Fibroblast of the conjunctiva (primary cell): Measurements from ENCODE around the gene KLF15.

Source experiments
- DNase-seq: peaks from one replicate; pipeline ENCODE4 v3.0.0-alpha.2; 2010; ENCODE audit warnings: low read depth

Gene KLF15

DNA sequence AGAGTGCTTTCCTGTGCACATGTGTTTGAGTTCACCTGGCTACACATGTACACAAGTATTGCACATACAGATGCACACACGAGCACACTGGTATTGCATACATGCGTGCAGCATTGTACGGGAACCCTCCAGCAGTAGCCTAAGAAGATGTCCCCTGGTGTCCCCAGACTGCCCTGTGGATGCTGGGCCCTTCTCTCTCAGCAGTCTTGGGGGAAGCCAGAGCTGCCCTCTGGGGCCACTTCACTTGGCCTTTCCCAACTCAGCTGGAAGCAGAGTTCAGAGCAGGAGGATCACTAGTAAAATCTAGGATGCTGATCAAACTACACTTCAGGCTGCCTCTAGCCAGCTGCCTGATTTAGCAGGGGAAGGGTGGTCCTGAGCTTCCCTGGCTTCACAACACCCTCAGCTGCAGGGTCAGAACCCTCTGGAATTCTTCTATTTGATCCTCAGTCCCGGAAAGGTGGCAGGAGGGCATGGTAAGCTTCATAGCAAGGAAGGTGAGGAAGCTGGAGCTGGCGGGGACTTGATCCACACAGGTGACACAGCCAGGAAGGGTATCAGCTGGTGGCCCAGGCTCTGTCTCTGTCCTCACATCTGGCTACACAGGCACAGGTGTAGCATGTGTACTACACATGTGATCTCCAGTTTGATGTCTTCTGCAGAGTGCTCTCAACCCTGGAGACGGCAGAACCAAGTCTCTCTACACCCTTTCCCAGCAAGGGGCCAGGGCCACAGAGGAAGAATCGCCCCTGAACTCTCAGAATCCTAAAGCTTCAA is 36.5 kb downstream of the KLF15 start:
- DNase-seq, result no peak

DNA sequence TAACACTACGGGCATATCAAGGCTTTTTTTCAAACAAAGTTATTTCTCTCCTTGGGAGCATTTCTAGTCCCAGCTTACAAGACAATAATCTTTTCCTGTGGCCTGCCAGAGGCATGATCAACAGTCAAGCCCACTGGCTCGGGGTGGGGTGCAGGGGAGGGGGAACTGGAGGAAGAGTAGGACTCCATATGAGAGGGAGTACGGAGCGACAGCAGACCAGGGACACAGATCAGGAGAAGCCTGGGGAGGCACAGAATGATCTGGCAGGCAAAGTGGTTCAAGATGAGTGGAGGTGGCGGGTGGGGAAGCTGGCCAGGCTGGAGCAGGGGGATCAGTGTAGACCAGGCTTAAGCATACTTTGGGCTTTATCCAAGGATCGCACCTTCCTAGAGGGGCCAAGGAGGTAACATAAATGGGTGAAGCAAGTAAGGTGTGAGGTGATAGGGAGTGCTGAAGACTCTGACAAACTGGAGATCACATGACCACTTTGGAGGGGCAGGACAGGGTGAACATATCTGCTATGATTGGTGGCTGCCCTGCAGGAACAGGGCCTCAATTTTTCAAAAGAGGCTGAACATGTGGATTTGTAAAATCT is 37.4 kb downstream of the KLF15 start:
- DNase-seq, result no peak

DNA sequence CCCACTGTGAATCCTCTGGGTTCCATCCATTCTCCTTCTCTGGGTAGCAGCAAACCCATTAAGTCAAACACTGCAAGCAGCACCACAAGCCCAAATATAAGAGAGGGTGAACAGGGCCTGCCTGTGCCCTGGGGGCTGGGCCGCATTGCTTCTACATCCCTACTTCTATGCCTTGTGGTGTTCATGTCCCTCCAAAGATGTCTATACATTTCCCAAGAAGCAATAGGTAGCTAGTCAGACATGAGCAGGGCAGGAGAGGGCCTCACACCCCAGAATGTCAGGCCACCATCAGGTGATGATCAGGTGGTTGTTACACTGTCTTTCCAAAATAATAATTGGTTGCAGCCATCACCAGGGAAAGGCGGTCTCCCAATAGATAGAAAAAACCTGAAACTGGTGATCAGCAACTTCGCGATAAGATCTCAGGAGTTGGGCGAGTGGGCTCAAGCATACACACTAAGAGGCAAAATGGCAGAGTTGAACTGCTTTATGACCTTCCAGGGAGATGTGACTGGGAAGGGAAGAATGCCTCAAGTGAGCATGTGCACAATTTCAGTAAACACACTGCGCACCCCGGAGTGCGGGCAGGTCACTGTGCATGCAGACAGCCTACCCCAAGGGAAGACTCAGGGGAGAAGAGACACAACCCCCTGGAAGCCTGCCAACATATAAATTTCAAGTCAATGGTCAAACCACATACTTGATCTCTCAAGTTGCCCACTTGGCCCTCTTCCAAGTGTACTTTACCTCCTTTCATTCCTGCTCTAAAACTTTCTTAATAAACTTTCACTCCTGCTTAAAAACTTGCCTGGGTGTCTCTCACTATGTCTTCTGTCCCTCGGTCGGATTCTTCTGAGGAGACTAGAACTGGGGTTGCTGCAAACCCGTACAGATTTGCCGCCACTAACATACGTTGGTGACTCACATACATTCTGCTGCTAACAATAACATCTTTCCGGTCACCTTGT is 39.9 kb downstream of the KLF15 start:
- DNase-seq, result no peak

DNA sequence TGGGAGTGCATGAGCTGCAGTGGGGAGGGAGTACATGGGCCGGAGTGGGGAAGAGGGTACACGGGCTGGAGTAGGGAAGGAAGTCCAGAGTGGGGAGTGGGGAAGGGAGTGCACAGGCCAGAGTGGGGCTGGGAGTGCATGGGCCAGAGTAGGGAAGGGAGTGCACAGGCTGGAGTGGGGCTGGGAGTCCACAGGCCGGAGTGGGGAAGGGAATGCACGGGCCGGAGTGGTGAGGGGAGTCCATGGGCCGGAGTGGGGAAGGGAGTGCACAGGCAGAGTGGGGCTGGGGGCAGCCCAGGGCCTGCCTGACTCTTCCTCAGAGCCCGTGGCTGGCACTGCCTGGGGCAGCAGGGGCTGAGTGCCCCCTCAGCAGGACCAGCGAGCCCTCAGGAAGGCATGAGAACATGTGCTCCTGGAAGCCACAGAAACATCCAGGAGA is 40.7 kb downstream of the KLF15 start:
- DNase-seq, result no peak

DNA sequence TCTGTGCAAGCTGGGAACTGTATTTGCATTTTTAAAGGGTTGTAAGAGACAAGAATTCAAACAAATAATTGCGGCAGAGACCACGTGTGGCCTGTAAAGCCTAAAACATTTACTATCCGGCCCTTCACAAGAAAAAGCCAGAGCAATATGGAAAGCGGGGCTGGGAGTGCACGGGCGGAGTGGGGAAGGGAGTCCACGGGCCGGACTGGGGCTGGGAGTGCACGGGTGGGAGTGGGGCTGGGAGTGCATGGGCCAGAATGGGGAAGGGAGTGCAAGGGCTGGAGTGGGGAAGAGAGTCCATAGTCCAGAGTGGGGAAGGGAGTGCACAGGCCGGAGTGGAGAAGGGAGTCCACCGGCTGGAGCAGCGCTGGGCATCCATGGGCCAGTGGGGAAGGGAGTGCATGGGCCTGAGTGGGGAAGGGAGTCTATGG is 41.2 kb downstream of the KLF15 start:
- DNase-seq, result no peak

DNA sequence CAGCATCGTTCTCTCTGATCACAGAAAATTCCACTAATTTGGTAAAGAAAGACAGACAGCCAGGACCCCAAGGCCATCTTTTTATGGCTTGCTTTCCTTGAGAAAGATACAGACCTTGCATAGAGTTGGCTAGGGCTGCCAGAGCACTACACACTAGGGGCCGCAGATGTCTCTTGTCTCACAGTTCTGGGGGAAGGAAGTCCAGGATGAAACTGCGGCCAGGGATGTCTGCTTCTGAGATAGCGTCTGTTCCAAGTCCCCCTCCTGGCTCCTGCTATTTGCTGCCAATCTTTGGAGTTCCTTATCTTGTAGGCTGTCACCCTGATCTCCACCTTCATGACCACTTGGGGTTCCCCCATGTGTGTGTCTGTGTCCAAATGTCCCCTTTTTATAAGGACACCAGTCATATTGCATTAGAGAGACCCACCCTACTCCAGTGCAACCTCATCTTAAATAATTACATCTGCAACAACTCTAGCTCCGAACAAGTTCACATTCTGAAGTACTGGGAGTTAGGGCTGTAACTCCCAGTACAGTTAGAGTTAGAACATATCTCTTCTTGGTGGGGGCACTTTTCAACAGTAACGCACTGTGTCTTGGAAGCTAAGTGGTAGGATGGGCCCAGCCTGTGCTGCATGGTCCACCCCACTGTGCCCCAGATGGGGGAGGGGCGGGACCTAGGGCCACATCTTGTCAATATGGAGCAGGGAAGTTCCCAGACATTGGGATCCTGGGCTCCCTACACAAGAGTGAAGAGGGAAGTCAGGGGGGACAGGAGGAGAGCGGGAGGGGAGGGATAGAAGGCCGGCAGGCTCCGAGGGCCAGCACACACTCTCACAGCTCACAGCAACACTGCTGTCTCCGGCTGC is 42.2 kb downstream of the KLF15 start:
- no peak for DNase-seq

DNA sequence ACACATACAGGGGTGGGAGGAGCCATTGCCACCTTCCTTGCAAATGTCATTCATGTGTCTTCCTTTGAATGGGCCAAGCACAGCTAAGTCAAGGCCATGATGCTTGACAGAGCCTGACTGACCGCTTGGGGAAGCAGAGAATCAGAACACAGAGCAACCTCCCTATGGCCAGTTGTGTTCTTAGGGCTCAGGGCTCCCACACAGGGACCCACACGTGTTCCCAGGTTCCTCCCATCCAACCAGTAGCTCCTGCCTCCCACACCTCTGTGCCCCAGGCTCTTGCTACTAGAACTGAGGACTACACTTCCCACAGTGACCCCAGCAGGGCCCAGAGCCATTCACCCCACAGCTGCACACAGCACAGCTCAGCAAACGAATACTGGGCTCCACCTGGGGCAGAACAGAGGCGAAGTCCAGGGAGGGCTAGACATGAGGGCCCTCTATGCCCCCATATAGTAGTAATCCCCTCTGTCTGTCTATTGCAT is 42.9 kb downstream of the KLF15 start:
- DNase-seq, result no peak

DNA sequence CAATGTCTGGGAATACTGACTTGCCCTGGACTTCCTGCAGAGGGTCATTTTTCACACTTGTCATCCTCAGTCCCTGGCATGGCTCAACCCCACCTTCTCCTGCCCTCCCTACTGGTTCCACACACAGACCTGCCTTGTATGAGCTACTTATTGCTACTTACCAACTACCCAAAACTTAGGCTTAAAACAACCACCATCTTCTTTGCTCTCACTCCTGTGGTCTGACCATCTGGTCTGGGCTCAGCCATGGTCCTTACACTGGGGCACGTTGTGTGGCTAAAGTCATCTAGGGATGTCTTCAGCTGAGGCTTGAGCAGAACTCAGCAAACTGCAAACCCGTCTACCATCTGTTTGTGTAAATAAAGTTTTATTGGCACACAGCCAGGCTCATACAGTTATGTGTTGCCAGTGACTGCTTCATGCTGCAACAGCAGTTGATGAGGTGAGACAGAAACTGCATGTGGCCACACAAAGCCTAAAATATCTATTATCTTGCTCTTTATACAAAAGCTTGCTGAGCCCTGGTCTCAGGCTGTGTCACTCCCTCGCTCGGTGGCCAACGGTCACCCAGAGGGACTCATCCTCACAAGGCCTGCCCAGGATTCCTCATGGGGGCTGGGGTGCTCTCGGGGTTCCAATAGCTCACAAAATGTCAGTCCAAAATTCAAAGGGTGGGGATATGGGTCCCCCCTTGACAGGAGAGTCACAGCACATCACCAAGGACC is 43.5 kb downstream of the KLF15 start:
- no peak for DNase-seq

DNA sequence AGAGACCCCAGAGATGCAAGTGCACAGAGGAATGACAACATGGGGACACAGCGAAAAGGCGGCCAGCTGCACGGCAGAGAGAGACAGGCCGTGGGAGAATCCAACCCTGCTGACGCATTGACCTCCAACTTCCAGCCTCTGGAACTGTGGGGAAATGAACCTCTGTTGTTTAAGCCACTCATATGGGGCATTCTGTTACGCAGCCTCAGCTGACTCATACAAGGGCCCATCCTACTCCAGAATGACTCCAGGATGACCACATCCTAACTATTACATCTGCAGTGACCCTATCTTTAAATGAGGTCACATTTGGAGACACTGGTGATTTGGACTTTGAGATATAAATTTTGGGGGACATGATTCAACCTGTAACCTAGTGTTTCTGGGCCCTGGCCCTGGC is 44.0 kb downstream of the KLF15 start:
- no peak for DNase-seq

DNA sequence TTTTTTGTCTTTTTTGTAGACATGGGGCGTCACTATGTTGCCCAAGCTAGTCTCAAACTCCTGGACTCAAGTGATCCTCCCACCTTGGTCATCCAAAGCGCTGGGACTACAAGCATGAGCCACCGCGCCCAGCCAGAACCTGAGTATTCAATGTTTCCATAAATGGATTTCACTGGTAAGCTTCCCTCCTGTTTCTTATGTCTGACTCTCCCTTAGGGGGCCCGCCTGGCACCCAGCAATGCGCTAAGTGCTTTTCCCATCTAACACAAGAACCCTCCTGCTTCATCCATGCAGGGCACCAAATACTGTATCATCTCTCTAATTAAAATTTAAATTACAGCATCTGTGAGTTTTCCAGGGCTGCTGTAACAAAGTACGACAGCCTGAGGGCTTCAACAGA is 44.9 kb downstream of the KLF15 start:
- DNase-seq, result no peak

DNA sequence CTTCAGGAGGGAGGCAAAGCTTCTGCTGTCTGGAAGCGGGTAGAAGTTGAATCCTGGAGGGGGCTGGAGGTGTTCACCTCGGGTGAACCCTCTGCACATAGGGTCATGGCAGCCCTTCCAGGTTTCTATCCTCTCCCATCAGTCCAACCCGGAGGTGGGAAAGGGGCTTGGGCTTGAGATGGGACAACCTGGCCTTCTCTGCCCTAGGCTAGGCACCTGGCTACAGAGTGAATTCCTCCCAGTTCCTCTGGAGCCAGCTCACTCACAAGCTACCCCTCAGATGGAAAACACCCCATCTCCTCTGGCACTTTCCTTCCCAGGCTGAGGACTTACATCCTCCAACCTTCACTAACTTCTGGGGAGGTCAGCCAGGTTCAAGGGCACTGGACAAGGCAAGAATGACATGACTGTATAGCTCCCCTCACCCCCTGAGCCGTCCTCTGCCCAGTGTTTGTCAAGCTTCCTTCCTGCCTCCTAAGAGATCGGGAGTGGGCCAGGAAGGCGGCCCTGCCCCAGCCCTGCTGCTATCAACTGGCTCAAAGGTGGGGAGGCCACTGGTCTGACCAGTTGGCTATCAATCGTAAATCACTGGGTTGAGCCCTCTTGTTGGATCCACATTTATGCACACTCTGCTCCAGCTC is 45.8 kb downstream of the KLF15 start:
- DNase-seq, result no peak

DNA sequence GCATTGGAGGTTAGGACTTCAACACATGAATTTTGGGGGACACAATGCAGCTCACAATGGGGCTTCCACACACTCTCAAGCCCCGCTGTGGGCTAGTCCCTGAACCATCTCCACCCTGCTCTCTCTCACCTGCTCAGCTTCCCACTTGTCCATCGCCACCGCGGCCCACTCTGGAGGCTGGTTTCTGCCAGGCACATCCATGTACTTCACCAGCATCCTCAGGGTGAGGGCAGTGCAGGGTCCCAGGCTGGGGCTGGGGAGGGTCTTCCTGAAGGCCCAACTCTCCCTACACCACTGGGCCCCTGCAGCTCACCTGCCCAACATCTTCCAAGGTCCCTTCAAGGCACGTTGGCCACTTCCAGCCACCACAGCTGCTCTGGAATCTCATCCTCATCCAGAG is 46.4 kb downstream of the KLF15 start:
- DNase-seq, result no peak

DNA sequence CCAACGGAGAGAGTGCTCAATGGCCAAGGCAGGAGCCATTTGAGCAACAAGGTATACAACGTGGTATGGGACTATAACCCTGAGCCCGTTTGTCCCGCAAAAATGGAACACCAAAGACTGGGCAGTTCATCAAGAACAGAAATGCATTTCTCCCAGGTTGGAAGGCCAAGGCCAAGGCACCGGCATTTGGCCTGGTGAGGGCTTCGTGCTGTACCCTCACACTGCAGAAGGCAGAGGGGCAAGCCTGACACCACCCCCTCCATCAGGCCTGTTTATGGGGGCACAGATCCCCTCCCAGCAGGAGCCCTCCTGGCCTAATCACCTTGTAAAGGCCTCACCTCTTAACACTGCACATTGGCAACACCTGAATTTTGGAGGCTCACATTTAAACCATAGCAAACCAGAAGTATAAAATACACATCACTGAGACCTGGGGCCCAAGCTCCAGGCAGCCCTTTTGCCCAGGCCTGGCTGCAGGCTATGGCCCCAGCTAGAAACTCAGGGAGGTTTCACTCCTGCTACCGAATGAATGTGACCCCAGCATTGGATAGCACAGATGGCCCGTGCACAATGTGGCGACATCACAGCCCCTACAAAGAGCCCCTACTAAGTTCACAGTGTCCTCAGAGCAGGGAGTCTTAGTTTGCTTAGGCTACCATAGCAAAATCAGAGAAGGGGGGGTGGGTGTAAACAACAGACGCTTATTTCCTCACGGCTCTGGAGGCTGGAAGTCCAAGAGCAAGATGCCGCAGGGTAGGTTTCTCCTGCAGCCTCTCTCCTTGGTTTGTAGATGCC is 47.1 kb downstream of the KLF15 start:
- DNase-seq, result no peak

DNA sequence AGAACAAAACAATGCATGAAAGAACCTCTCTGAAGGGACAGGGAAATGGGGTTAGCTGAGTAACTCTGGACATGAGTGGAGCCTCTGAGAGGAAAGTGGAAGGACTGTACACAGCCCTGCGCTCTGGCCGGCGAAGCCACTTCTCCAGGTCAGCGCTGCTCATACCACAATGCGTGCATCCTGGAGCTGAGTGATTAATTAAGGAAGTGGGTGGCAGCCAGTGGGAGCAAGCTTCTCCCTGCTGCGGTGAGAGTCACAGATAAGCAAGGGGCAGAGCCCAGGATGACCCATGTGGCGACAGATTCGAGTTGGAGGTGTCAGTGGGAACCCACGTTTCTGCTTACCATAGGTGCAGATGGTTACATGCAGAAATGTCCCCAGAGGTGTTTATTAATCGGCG is 48.0 kb downstream of the KLF15 start:
- no peak for DNase-seq

DNA sequence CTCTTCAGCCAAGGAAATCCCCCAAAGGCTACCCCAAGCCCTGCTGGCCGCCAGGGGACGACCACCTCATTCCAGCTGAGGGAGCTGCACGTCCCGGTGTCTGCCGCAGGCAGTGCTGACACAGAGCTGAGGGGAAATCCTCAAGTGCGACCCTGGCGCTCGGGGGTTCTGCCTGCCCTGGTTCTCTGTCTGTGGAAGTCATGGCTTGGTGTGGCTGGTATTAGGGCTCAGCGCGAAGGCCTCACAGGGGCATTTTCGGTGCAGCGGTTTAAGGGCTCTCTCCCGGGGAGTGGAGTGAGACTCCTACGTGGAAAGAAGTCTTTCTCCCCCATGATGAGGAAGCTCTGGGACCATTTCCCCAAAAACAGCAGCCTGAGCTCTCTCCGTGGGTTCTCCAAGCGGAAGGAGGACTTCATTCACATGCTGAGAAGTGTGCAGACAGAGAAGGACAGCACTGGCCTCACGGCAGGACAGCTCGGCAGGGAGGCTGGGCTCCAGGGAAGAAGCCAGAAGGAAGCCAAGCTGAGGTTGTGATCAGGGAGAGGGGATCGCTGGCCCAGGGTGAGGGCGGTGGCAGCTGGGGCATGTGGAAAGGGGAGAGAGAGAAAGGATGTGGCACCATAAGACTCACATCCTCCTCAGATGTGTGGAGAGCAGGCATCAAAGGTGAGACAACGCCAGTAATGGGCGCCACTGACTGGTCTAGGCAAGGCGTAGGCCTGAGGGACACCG is 48.6 kb downstream of the KLF15 start:
- DNase-seq, result no peak

DNA sequence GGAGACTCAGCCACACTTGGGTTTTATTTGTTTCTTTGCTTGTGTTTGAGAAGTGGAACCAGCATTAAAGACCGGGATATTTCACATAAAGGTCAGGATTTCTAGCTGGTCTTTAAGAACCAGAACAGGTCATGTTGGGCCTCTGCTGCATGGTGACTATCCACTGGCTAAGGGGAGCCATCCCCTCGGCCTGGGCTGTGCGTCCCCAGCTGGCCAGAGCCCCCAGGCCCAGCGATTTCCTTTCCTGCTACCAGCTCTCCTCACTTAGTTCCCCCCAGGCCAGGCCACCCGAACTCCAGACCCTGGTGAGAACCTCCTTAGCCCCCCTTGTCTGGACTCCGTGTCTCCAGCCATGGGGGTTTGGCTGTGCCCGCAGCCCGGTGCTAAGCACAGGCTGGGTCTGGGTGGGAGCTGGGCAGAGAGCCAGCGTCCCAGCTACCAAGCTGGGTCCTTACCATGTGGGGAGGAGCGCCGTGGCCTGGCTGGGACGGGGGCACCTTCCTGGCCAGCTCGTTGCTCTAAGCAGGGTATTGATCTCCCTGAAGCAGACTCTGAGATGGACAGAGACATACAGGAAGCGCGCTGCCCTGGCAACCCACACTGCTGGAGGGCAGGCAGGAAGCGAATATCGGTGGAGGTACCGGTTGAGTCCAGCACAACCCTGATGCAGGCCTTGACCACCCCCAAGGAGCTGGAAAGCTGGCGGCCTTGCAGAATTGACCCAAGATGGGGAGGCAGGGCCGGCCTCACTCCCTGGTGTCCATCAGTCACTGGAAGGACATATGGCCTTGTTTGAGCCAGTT is 49.4 kb downstream of the KLF15 start:
- DNase-seq, result no peak

DNA sequence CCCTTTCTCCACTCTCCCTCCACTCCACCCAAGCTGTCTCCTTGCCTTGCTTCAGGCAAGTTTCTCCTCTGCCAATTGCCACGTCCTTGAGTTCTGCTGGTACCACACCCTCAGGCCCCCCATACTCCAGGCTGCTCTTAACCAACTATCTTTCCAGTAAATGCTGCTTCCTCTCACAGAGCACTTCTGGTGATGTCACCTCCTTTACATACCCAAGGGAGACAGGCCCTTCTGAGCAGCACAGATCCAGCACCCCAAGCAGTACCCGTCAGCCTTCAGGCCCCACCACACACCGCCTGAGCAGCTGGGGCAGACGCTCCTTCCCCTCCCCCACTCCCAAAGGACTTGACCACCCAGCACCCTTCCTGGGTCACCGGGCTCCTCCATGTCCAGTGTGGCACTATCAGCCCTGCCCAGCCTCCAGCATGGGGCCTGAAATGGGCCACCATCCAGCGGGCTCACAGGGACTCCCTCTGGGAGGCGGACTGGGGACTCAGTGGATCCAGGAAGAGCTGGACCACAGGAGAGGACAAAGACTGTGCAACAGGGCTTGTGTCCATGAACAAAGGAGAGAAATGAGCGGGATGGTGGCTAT is 50.2 kb downstream of the KLF15 start:
- no peak for DNase-seq

DNA sequence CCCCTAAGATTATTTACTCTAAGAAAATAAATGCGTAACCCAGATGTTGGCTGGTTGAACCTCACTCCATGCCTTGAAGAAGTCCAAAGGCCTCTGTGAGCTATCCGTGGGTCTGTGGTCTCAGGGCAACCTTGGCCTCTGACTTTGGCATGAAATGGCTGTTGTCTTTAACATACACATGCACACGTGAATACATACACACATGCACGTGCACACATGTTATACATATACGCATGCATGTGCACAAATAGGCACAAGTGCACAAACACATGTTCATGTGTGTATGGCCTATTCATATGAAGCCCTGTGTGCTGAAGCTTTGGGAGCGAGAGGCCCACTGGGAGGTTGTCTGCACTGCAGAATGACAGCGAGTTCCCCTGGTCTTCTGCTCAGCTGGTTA is 50.8 kb downstream of the KLF15 start:
- DNase-seq, result no peak
